Glutamatergic neuron (in vitro differentiated cells): ENCODE results near the gene COL12A1. TPM values are rescaled to one million over a fixed set of nuclear protein-coding genes. Genes with fewer than 3 reads are reported as not detected.

Experiments used
- DNase-seq: peaks from one replicate; pipeline ENCODE4 v3.0.0; 2022
- H3K27ac Mint-ChIP-seq: one replicate; pipeline ENCODE4 v1.8.0; 2020; ENCODE audit warnings: mild to moderate bottlenecking, mixed read lengths, inconsistent platforms; ENCODE audit not compliant: unreplicated experiment
- H3K27me3 Mint-ChIP-seq: one replicate; pipeline ENCODE4 v1.8.0; 2020; ENCODE audit warnings: mild to moderate bottlenecking, moderate library complexity, mixed read lengths, inconsistent platforms; ENCODE audit not compliant: unreplicated experiment
- H3K36me3 Mint-ChIP-seq: one replicate; pipeline ENCODE4 v1.8.0; 2020; ENCODE audit warnings: mild to moderate bottlenecking, mixed read lengths, inconsistent platforms; ENCODE audit not compliant: unreplicated experiment
- H3K4me1 Mint-ChIP-seq: one replicate; pipeline ENCODE4 v1.8.0; 2020; ENCODE audit warnings: mild to moderate bottlenecking, low read depth, mixed read lengths, inconsistent platforms; ENCODE audit not compliant: unreplicated experiment
- H3K4me3 Mint-ChIP-seq: one replicate; pipeline ENCODE4 v1.8.0; 2020; ENCODE audit warnings: mild to moderate bottlenecking, mixed read lengths, inconsistent platforms; ENCODE audit not compliant: unreplicated experiment
- H3K9me3 Mint-ChIP-seq: one replicate; pipeline ENCODE4 v1.8.0; 2020; ENCODE audit warnings: mild to moderate bottlenecking, moderate library complexity, mixed read lengths, inconsistent platforms; ENCODE audit not compliant: unreplicated experiment
- CTCF ChIP-seq: fragments of 200-600 bp; sonication (generic); IDR thresholded peaks from one replicate; pipeline ENCODE4 v1.5.0; 2021; ENCODE audit not compliant: partially characterized antibody, unreplicated experiment
- long read RNA-seq: library from polyadenylated mRNA; unstranded; transcript quantifications from one replicate; pipeline ENCODE4 v2.0.0, GENCODE V29; 2020; ENCODE audit not compliant: unreplicated experiment
- total RNA-seq: library from RNA; stranded (reverse); fragmentation: NEBNext Ultra II Directional; extraction: Animal tissue kit (Norgen Biotek cat#: 25700); gene quantifications from one replicate; pipeline ENCODE4 v1.2.1, GENCODE V29; 2021; ENCODE audit not compliant: unreplicated experiment

COL12A1 gene
- total RNA-seq: 2.4 TPM
- long read RNA-seq: 0 reads

DNA sequence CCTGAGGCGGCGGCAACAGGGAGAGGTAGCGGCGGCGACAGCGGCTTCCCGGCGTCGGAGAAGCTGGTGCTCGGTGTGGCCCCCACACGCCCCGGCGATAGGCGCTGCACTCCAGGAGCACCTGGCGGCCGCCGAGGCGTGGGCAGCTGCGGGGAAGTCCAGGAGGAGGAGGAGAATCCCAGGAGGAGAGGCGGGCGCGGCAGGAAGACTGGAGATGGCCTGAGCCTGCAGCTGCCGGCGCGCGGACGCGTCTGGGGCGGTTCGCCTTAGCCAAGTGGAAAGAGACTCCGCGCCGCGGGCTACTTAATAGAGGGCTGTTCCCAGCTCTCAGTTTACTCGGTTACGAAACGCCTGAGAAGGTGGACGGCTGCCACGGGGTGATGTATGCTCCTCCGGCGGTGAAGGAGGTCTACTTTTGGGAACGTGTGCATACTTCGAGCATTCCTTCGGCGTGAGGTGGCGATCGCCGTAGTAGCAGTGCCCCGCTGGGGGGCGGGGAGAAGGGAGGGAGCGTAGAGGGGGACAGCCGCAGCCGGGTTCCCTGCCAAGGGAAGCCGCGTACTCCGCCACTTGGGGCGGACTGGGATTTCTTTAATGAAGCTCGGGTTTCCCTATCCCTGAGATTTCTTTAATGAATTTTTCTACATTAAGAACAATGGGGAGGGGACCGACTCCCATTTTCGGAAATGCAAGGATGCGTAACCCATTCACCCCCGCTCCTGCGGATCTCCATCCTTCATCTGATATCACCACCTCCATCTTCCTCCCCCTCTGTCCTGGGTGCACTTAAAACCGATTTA, at the start of gene COL12A1:
COL12A1 (minus strand) TSS at position 278 of the 800 bp plus-strand sequence. CDS start 3,261 bp downstream, outside the sequence.
- no peak within 1 kb of the TSS for H3K27ac Mint-ChIP-seq
- peaks cover 38% of the 10 kb centered on the region for H3K27me3 Mint-ChIP-seq
- peaks cover 4% of the 10 kb centered on the region for H3K36me3 Mint-ChIP-seq
- H3K4me1 Mint-ChIP-seq: peaks cover 26% of the 10 kb centered on the region
- H3K9me3 Mint-ChIP-seq: peaks cover 16% of the 10 kb centered on the region
- DNase-seq: peak; percentile 79
- H3K4me3 Mint-ChIP-seq: peak within 1 kb of the TSS; percentile 91
- no peak for TF ChIP-seq CTCF

DNA sequence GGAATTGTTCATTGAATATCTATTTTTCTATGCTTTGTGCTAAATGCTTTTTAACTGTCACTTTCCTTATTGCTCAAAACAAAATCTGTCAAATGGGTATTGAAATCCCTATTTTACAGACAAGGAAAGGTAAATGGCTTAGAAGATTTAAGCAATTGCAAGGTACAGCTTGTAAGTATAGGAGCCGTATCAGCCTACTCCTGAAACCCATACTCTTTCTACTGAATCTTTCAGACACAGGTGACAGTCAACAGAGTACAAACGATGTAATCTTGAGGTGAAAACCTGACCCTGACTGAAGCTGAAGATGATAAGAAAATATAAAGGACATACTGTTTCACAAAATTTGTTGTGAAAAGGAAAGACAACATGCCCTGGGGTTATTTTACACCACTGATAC, 44.7 kb upstream of the COL12A1 start:
- H3K4me1 Mint-ChIP-seq: no peaks in the 10 kb centered on the region
- H3K9me3 Mint-ChIP-seq: no peaks in the 10 kb centered on the region
- no peak for DNase-seq
- no peaks in the 10 kb centered on the region for H3K27me3 Mint-ChIP-seq
- H3K36me3 Mint-ChIP-seq: no peaks in the 10 kb centered on the region
- H3K27ac Mint-ChIP-seq: no peak overlapping the region
- H3K4me3 Mint-ChIP-seq: no peak overlapping the region
- no peak for TF ChIP-seq CTCF

DNA sequence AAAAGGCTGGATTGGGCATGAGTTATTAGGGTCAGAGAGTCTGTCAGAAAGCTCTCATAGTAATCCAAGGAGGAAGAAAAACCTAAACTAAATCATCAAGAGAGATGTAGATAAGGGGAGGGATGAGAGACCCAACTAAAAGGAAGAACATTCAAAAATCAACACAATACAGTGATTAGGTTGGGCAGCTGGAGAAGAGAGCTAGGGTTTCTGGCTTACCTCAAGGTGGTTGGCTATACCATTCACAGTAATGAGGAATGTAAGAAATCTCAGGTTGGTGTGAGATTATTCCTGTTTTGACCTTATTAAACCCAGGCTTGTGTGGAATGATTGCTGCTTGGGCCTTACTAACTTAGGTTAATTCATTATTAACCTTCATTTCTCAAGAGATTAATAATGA, 44.0 kb upstream of the COL12A1 start:
- no peaks in the 10 kb centered on the region for H3K9me3 Mint-ChIP-seq
- no peak for TF ChIP-seq CTCF
- DNase-seq: no peak
- no peak overlapping the region for H3K4me3 Mint-ChIP-seq
- no peaks in the 10 kb centered on the region for H3K4me1 Mint-ChIP-seq
- no peak overlapping the region for H3K27ac Mint-ChIP-seq
- no peaks in the 10 kb centered on the region for H3K36me3 Mint-ChIP-seq
- no peaks in the 10 kb centered on the region for H3K27me3 Mint-ChIP-seq

GRCh38 chr6:75246386-75246785, 40.5 kb upstream of the COL12A1 start:
- no peak overlapping the region for H3K27ac Mint-ChIP-seq
- DNase-seq: no peak
- TF ChIP-seq CTCF: no peak
- H3K9me3 Mint-ChIP-seq: peaks cover 2% of the 10 kb centered on the region
- H3K36me3 Mint-ChIP-seq: no peaks in the 10 kb centered on the region
- no peaks in the 10 kb centered on the region for H3K4me1 Mint-ChIP-seq
- no peak overlapping the region for H3K4me3 Mint-ChIP-seq
- peaks cover 2% of the 10 kb centered on the region for H3K27me3 Mint-ChIP-seq

DNA sequence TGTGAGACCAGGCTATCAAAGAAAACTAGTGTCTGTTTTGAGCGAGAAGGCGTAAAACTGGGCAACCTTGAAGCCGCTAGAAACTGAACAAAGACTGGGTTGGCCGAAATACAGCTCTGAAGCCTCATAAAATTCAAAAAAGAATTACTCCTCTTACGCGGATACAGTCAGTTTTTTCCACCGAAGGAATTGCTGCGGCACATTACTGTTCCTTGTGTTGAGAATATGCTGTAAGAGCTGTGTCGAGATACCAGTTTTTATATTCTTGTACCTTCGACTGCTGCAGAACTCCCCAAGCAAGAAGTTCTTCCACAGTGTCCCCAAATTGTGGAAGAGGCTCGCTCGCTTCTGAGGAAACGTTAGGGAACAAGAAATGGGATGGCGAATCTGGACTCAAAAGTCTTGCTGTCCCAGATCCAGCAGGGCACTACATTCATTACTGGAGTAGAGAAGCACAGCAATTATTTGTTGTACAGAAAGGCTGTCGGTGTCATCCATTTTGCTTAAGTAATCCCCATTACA, 38.3 kb upstream of the COL12A1 start:
- no peak for TF ChIP-seq CTCF
- H3K27ac Mint-ChIP-seq: peak overlapping the region; percentile 92

More for the DNA sequence above, 38.3 kb upstream of the COL12A1 start:
- Mint-ChIP-seq H3K4me3 (peak overlapping the region; percentile 99), H3K27me3 (peaks cover 2% of the 10 kb centered on the region), H3K36me3 (no peaks in the 10 kb centered on the region), H3K9me3 (peaks cover 2% of the 10 kb centered on the region), H3K4me1 (peaks cover 3% of the 10 kb centered on the region)
- DNase-seq: no peak
